ENCODE measurements around the gene PPP1R13L.

- TF ChIP-seq, protein P1, sequence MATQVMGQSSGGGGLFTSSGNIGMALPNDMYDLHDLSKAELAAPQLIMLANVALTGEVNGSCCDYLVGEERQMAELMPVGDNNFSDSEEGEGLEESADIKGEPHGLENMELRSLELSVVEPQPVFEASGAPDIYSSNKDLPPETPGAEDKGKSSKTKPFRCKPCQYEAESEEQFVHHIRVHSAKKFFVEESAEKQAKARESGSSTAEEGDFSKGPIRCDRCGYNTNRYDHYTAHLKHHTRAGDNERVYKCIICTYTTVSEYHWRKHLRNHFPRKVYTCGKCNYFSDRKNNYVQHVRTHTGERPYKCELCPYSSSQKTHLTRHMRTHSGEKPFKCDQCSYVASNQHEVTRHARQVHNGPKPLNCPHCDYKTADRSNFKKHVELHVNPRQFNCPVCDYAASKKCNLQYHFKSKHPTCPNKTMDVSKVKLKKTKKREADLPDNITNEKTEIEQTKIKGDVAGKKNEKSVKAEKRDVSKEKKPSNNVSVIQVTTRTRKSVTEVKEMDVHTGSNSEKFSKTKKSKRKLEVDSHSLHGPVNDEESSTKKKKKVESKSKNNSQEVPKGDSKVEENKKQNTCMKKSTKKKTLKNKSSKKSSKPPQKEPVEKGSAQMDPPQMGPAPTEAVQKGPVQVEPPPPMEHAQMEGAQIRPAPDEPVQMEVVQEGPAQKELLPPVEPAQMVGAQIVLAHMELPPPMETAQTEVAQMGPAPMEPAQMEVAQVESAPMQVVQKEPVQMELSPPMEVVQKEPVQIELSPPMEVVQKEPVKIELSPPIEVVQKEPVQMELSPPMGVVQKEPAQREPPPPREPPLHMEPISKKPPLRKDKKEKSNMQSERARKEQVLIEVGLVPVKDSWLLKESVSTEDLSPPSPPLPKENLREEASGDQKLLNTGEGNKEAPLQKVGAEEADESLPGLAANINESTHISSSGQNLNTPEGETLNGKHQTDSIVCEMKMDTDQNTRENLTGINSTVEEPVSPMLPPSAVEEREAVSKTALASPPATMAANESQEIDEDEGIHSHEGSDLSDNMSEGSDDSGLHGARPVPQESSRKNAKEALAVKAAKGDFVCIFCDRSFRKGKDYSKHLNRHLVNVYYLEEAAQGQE (tag by site-specific recombination; IDR thresholded peaks at IDR 0.05): no peak
- TF ChIP-seq, protein P2, sequence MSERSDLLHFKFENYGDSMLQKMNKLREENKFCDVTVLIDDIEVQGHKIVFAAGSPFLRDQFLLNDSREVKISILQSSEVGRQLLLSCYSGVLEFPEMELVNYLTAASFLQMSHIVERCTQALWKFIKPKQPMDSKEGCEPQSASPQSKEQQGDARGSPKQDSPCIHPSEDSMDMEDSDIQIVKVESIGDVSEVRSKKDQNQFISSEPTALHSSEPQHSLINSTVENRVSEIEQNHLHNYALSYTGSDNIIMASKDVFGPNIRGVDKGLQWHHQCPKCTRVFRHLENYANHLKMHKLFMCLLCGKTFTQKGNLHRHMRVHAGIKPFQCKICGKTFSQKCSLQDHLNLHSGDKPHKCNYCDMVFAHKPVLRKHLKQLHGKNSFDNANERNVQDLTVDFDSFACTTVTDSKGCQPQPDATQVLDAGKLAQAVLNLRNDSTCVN (tag by site-specific recombination; optimal IDR thresholded peaks at IDR 0.05): no peak
- no peak for TF ChIP-seq CTCF (tag by site-specific recombination; IDR thresholded peaks at IDR 0.05)
- TF ChIP-seq ZBTB20 (tag by site-specific recombination; IDR thresholded peaks at IDR 0.05): no peak
- no peak for TF ChIP-seq ZBTB21 (tag by site-specific recombination; IDR thresholded peaks at IDR 0.05)
- TF ChIP-seq ZNF24 (tag by site-specific recombination; IDR thresholded peaks at IDR 0.05): no peak
Observed at GRCh38 chr19:45408830-45409556, 4.1 kb upstream of the PPP1R13L start.

All from HEK293 (cell line).